GM15510 (cell line): Measurements from ENCODE around the gene GABBR2.

Source experiments
- POLR2A ChIP-seq: IDR thresholded peaks from 3 replicates; pipeline ENCODE4 v1.6.1; 2011; ENCODE audit warnings: borderline replicate concordance; ENCODE audit not compliant: insufficient read length; ENCODE audit errors: extremely low read depth

The GABBR2 gene

DNA sequence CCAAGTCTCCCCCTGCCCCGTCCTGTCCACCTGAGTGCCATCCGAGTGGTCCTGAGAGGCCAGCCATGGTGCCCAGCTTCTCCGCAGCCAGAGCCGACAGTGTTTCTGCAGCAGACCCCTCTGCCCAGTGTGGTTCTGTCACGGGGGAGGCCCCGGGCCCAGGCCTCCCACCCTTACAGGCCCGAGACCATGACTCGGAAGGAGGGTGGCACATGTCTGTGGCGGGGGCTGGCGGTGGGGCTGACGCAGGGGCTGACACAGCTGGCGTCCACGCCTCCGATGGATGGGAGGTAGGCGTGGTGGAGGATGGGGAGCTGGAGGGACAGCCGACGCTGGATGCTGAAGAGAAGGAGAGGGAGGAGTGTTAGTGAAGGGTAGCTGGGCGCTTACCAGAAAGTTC is 418.3 kb downstream of the GABBR2 start:
- no peak for TF ChIP-seq POLR2A

DNA sequence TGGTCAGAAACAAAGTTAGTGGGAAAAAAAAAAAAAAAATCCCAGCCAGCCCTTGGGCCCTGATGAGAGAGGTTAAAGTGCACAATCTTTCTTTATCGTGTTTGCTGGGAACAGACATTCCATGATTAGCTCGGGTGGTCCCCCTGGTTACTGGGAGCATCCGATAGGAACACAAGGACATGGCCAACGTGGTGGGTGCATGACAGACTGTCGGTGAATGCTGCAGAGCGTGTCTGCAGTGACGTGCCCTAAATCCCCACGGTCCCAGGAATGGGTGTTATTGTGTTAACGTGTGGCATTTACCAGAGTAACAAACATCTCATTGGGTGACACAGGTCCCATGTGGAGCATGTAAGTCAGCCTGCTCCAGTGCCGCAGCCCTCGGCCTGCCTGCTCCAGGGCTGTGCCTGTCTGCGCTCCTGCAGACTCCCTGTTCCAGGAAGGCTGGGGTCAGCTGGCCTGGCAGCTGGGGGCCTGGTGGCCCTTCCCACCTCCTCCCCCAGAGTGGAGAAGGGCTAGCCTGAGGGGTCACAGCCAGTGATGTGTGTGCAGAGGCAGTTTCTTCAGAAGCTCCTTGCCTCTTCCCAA is 419.0 kb downstream of the GABBR2 start:
- TF ChIP-seq POLR2A = no peak

DNA sequence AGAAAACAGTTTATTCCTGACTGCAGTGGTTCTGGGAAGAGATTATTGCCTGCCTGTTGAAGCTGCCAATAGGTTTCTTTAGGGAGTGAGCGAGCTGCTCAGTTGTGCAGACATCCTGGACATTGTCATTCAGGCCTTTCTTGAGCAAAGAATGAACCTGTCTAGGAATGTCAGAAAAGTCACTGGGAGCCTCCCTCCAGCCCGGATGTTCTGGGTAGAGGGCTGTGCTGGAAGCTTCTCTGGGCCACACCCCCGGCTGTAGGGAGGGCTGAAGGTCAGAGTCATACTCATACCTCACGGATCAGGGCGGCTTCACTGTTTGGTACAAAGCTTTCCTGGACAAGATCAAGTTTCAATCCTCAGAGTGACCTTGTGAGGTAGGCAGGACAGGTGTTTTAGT is 419.9 kb downstream of the GABBR2 start:
- no peak for TF ChIP-seq POLR2A

DNA sequence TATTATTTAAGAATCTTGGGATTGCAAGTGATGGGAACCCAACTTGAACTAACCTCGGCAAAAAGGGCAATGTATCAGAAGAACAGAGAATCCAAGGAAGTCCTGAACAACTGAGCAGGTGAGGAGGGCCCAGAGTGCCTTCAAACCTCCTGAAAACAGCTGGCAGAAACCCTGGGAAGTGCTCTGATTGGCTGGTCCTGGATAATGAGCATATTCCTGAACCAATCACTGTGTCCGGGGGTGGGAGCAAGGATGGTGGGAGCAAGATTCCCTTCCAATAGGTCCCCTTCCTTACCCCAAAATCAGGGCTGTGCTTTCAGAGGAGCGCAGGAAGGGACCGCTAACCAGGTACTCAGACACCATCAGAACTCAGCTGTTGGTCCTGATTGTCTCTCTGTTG is 421.4 kb downstream of the GABBR2 start:
- TF ChIP-seq POLR2A = no peak

DNA sequence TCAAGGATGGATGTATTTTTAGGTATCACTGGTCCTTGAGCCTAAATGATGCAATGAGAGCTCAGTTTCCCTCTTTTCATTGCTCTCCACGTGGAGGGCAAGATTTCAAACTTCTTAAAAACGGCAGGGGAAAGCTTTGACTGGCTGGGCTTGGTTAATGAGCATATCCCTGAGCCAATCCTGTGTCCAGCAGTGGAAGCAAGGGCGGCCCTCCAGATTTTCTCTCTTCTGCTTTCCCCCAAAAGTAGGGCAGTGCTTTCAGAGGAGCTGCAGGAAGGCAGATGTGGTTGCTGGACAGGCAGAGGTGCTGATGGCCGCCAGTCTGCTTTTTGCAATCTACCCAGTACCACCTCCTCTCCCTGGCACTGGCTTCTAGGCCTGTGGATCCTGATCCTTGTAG is 423.3 kb downstream of the GABBR2 start:
- no peak for TF ChIP-seq POLR2A

DNA sequence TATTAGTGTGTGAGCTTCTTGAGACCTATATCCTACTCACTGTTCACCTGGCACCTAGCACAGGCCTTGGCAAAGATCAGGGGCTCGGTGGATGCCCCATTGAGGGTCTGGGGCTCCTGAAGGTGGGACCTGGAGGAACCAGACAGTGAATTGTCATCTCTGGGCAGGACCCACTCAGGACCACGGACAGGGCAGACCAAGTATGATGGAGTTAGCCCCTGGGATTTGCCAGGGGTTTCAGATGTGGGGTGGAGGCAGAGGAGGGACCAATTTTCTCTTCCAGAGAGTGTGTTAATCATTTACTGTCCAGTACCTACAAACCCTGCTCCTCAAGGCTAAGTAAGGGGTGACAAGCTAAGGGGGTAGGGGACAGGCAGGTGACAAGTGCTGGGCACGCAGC is 424.0 kb downstream of the GABBR2 start:
- TF ChIP-seq POLR2A = no peak

DNA sequence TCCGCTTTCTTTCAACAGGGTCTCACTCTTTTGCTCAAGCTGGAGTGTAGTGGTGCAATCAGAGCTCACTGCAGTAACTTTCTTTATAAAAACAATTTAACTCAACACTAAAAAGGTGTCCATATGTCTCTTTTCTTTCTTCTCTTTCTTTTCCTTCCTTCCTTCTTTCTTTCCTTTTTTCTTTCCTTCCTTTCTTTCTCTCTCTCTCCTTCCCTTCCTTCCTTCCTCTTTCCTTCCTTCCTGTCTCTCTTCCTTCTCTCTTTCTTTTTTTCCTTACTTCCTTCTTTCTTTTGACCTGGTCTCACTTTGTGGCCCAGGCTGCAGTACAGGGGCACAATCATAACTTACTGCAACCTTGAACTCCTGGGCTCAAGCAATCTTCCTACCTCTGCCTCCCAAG is 427.5 kb downstream of the GABBR2 start:
- no peak for TF ChIP-seq POLR2A

DNA sequence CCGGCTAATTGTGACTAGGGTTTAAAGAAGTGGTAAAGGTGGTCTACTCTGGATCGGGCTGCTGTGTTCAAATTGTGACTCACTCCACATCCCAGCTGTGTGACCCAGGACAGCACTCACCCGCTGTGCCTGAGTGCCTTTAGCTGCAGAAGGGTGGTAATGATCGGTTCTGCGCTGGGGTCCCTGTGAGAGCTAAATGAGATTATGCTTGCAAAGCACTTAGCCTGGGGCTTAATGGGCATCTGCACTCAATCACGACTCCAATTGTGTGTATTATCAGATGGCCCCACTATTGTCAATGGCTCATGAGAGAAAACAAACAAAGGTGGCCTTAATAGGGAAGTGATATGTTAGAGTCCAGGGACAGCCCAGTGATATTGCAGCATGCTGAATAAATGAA is 428.2 kb downstream of the GABBR2 start:
- TF ChIP-seq POLR2A = no peak

DNA sequence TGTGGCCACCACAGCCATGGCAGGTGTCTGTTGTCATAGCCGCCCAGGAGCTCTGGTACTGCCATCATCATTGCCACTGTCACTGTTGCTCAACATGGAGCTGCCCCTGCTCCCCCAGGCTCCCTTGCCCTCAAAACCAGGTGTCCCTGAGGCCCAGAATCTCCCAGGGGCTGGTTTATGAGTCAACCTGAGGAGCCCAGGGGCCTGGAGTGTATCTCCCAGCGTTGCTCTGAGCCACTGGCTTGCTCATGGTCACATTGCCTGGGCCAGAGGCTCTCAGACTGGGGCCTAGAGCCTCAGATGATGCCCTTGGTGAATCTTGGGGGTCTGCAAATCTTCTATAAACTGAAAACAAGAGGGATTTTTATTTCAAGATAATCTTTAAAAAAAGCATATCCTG is 428.6 kb downstream of the GABBR2 start:
- no peak for TF ChIP-seq POLR2A

DNA sequence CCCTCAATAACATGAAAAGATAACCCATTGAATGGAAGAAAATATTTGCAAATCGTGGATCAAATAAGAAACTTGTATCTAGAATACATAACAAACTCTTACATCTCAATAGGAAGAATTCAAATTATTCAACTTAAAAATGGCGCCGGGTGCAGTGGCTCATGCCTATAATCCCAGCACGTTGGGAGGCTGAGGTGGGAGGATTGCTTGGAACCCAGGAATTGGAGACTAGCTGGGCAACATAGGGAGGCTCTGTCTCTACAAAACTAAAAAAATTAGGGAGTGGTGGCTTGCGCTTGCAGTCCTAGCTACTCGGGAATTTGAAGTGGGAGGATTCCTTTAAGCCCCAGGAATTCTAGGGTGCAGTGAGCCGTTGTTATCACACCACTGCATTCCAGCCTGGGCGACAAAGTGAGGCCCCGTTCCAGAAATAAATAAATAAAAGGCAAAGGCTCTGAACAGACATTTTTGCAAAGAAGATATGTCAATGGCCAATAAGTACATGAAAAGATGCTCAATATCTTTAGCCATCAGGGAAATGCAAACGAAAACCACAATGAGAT is 431.7 kb downstream of the GABBR2 start:
- TF ChIP-seq POLR2A = no peak

DNA sequence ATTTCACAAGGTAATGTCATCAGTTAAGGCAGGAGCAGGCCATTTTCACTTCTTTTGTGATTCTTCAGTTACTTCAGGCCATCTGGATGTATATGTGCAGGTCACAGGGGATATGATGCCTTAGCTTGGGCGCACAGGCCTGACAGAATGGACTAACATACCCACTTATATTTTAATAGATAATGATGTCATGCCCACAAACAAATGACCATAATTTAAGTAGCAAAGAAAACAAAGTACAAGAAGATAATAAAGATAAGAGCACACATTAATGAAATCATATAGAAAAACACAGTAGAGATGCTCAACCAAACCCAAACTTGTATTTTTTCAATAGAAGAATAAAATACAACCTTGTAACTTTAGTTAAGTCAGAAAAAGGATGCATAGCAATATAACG is 433.6 kb downstream of the GABBR2 start:
- no peak for TF ChIP-seq POLR2A

DNA sequence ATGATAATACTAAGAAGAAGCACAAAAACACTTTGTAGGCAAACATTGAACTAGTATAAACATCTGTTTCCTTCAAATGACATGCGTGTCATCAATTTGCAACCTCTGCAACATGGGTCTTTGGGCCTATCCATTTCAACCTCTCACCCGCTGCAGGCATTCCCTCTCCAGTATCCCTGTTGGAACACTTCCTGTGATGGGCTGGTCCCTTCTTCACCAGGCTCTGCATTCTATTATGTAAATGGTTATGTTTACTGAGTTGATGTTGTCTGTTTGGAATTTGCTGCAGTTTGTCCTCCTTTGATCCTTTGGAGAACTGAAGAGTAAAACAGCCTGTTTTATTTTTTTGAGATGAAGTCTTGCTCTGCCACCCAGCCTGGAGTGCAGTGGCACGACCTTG is 436.7 kb downstream of the GABBR2 start:
- no peak for TF ChIP-seq POLR2A

DNA sequence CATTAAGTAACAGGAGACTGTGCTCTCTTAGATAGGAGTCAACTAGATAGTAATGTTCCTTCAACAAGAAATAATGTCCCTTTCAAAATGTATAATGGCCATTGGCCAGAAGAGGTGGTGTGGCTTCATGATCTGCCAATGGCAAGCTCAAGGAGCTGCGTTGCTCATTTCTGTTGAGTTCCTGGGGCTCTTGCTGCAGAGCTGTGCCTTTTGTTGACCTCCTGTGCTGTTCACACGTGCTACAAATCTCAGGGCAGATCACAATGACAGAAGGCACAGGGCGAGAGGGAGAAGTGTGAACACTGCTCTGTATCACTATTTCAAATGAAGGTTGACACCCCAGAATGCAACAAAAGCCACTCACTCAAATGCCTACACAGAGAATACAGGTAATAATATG is 437.3 kb downstream of the GABBR2 start:
- TF ChIP-seq POLR2A = no peak

DNA sequence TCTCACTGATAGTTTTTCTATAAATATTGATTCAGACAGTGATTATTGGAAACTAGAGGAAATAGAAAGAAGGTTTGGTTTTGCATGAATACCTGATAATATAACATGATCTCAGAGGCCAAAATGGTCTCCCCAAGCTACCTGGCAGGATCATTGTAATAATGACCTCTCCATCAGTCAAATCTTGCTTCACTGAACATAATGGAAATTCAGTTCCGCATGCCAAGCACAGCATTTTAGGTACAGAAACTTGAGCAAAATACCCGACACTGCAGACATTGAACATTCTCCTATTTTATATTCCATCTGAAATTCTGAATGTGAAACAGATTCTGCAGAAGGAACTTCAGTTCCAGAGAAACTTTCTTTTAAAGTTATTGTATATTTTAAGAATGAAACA is 444.2 kb downstream of the GABBR2 start:
- TF ChIP-seq POLR2A = no peak

DNA sequence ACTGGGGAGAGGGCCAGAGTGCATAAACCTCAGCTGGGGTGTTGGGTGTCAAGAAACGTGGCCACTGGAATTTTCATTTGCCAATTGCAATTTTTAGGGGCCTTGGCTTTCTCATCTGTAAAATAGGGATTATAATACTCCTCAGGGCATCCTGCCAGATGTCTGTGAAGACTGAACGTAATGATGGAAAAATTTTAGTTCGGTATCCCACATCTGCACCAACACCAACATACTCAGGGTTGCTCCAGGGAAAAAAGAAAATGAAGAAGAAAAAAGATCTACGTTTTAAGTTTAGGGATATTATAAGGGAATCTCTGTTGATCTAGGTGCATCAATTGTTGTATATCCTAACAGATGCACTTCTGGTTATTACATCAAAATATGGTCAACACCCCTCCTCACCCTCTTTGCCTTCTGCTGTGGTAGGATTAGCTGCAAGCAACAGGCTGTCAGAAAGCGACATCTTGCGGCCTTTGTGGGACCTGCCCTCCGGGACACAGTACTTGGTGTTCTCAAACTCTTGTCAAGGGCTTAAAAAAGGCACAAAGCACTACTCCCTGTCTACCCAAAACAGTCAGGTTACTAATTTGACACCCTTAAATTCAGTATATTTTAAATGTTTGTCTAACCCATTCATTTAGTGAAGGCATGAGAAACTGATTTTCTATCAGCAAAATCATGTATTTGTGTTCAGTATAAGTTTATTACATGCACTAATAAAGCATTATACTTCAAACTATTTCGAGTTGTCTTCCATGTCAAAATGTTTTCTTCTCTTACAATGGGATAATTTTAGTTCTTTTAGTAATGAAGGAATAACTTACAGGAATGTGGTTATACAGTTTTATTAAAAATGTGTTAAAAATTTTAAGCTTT is 445.0 kb downstream of the GABBR2 start:
- TF ChIP-seq POLR2A = no peak

DNA sequence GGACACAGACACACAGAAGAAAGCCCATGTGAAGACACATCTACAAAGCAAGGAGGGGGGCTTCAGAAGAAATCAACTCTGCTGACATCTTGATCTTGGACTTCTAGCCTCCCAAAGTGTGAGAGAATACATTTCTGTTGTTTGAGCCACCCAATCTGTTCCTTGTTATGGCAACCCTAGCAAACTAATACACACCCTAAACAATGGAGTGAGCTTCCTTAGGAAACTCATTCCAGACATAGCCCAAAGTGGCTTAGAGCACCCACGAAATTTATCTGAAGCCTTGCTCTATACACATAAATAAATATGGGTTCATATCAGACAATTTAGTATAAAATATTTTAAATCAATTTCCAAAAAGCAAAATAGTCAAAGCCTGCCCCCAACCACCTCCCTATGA is 445.7 kb downstream of the GABBR2 start:
- no peak for TF ChIP-seq POLR2A
